Karpas-422 (cell line): ENCODE measurements around the gene KCNG2. TPM values are rescaled to one million over a fixed set of nuclear protein-coding genes. Genes with fewer than 3 reads are reported as not detected.

Experiments used
- DNase-seq: peaks from one replicate; pipeline ENCODE4 v3.0.0-alpha.2; 2015
- H2AFZ ChIP-seq: fragments of 200-600 bp; sonication (generic); 2 replicates; pipeline ENCODE4 v1.6.1; 2014; ENCODE audit warnings: antibody characterized with exemption, low read length, mixed read lengths
- H3K27ac ChIP-seq: fragments of 200-600 bp; sonication (generic); 2 replicates; pipeline ENCODE4 v1.5.1; 2014; ENCODE audit warnings: mild to moderate bottlenecking, low read length, moderate library complexity
- H3K27me3 ChIP-seq: fragments of 200-600 bp; sonication (generic); 2 replicates; pipeline ENCODE4 v1.6.1; 2014; ENCODE audit warnings: low read length, mixed read lengths
- H3K36me3 ChIP-seq: fragments of 200-600 bp; sonication (generic); 2 replicates; pipeline ENCODE4 v1.6.1; 2014; ENCODE audit warnings: low read length, mixed read lengths; ENCODE audit not compliant: insufficient read depth
- H3K4me1 ChIP-seq: fragments of 200-600 bp; sonication (generic); 2 replicates; pipeline ENCODE4 v1.6.1; 2014; ENCODE audit warnings: mild to moderate bottlenecking, low read length, mixed read lengths
- H3K4me2 ChIP-seq: fragments of 200-600 bp; sonication (generic); 2 replicates; pipeline ENCODE4 v1.6.1; 2014; ENCODE audit warnings: low read length, low read depth, mild to moderate bottlenecking; ENCODE audit not compliant: poor library complexity, severe bottlenecking
- H3K4me3 ChIP-seq: fragments of 200-600 bp; sonication (generic); 2 replicates; pipeline ENCODE4 v1.5.1; 2014; ENCODE audit warnings: mild to moderate bottlenecking, antibody characterized with exemption, low read length, mixed read lengths
- H3K79me2 ChIP-seq: fragments of 200-600 bp; sonication (generic); 2 replicates; pipeline ENCODE4 v1.6.1; 2014; ENCODE audit warnings: mild to moderate bottlenecking, low read length, mixed read lengths
- H3K9ac ChIP-seq: fragments of 200-600 bp; sonication (generic); 2 replicates; pipeline ENCODE4 v1.6.0; 2014; ENCODE audit warnings: low read length
- H3K9me2 ChIP-seq: fragments of 200-600 bp; sonication (generic), shearing (Covaris generic); replicated peaks from 2 replicates; pipeline ENCODE4 v1.6.0; 2014; ENCODE audit warnings: mild to moderate bottlenecking, low read length, moderate library complexity; ENCODE audit not compliant: insufficient read depth
- H3K9me3 ChIP-seq: fragments of 300-700, 200-600 bp; sonication (generic); 2 replicates; pipeline ENCODE4 v1.6.1; 2014; ENCODE audit warnings: low read length, mixed read lengths
- H4K20me1 ChIP-seq: fragments of 200-600 bp; sonication (generic); 2 replicates; pipeline ENCODE4 v1.6.1; 2014; ENCODE audit warnings: mild to moderate bottlenecking, antibody characterized with exemption, low read length, low read depth; ENCODE audit not compliant: insufficient read depth
- total RNA-seq: library from RNA; depleted of rRNA; stranded (reverse); fragments of >200 nt; shearing (Covaris generic); gene quantifications from 2 replicates; pipeline ENCODE4 v1.2.3, GENCODE V29; 2014; ENCODE audit warnings: low replicate concordance

KCNG2 gene
- total RNA-seq, 1 experiment from 2014 or later = not detected

- H3K27me3 ChIP-seq = no peaks in the 10 kb centered on the region
- H3K9me2 ChIP-seq = no peaks in the 10 kb centered on the region
- no peaks in the 10 kb centered on the region for H4K20me1 ChIP-seq
- no peak overlapping the region for H3K4me2 ChIP-seq
- H3K27ac ChIP-seq = no peak overlapping the region
- no peak overlapping the region for H3K9ac ChIP-seq
- no peak overlapping the region for H2AFZ ChIP-seq
- no peaks in the 10 kb centered on the region for H3K36me3 ChIP-seq
- peaks cover 67% of the 10 kb centered on the region for H3K9me3 ChIP-seq
- no peaks in the 10 kb centered on the region for H3K4me1 ChIP-seq
- no peak for DNase-seq
- H3K4me3 ChIP-seq = no peak overlapping the region
- no peaks in the 10 kb centered on the region for H3K79me2 ChIP-seq
Observed at GRCh38 chr18:79890674-79891073, 92.9 kb downstream of the KCNG2 start.

- no peaks in the 10 kb centered on the region for H3K27me3 ChIP-seq
- no peak for DNase-seq
- H3K27ac ChIP-seq = no peak overlapping the region
Observed at GRCh38 chr18:79896738-79897137, 99.0 kb downstream of the KCNG2 start.

DNA sequence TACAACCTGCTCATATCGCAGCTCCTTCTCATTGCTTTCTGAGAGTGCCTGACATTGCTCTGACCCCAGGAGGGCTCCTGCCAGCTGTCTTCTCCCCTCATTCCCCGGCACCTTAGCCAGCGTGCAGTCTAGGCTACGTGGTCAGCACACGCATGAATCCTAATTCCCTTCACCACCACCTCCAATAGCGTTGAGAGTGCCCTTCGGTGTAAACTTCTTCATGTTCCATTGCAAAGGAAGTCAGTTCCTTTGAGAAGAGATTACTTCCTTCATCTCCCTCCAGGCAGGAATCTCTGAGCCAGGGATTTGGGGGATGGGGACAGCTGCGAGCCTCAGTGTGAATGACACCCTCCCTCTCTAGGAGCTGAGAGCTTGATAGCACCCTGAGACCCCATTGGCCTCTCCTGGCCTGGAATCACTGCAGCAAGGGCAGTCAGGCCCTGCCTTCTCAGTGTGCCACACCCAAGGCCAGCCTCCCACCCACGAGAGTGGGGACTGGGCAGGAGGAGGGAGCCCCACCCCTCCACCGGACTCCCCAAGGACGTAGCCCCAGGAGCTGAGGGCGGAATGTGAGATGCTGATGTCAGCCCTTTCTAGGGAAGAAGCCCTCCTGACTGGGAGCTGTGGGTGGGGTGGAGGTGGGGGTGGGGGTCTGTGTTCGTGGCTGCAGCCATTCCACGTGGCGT lies 100.3 kb downstream of the KCNG2 start:
- Histone ChIP-seq H3K9me3 (peaks cover 87% of the 10 kb centered on the region), H2AFZ (no peak overlapping the region), H4K20me1 (no peaks in the 10 kb centered on the region), H3K27ac (no peak overlapping the region), H3K4me1 (no peaks in the 10 kb centered on the region), H3K9me2 (no peaks in the 10 kb centered on the region), H3K4me3 (no peak overlapping the region), H3K79me2 (no peaks in the 10 kb centered on the region), H3K27me3 (no peaks in the 10 kb centered on the region), H3K36me3 (peaks cover 31% of the 10 kb centered on the region), H3K4me2 (no peak overlapping the region), H3K9ac (no peak overlapping the region)
- no peak for DNase-seq

More at GRCh38 chr18:79896738-79897137, 99.0 kb downstream of the KCNG2 start:
- no peak overlapping the region for H3K4me3 ChIP-seq
- no peak overlapping the region for H2AFZ ChIP-seq
- H3K9me2 ChIP-seq = no peaks in the 10 kb centered on the region
- no peaks in the 10 kb centered on the region for H3K79me2 ChIP-seq
- no peak overlapping the region for H3K4me2 ChIP-seq
- peaks cover 91% of the 10 kb centered on the region for H3K9me3 ChIP-seq
- H3K36me3 ChIP-seq = peaks cover 17% of the 10 kb centered on the region
- no peak overlapping the region for H3K9ac ChIP-seq
- no peaks in the 10 kb centered on the region for H3K4me1 ChIP-seq
- no peaks in the 10 kb centered on the region for H4K20me1 ChIP-seq

GRCh38 chr18:79898952-79899608 lies 101.3 kb downstream of the KCNG2 start:
- Histone ChIP-seq H3K36me3 (peaks cover 41% of the 10 kb centered on the region), H3K9me3 (peaks cover 83% of the 10 kb centered on the region)
- no peak for DNase-seq

DNA sequence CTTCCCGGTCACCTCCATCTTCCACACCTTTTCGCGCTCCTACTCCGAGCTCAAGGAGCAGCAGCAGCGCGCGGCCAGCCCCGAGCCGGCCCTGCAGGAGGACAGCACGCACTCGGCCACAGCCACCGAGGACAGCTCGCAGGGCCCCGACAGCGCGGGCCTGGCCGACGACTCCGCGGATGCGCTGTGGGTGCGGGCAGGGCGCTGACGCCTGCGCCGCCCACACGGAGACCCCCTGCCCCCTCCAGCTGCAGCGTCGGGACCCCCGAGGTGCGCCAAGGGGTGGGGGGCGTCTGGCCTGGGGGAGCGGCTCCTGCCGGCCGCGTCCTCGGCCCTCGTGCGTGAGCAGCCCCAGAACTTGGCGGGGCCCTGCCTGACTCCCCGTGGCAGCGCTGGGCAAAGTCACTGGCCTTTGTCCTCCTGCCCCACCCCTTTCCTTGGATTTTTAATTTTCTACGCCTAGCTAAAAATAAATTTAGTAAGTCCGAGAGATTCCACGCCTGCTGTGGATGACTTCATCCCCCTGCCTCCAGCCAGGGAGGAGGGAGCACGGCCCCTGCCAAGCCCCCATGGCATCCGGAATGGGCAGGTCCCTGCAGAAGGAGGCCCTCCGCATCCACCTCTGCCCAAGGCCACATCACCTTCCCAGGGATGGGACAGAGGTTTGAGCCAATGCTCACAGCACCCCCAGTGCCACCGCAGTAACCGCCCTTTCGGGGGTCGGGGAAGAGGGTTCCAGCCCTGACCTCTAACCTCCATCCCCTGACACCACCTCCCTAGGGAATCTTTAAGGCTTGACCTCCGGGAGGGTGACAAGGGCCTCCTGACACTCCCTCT lies 102.1 kb downstream of the KCNG2 start:
- Histone ChIP-seq H3K79me2 (no peaks in the 10 kb centered on the region), H2AFZ (no peak overlapping the region), H3K9me2 (no peaks in the 10 kb centered on the region), H4K20me1 (no peaks in the 10 kb centered on the region), H3K36me3 (peaks cover 48% of the 10 kb centered on the region), H3K4me1 (no peaks in the 10 kb centered on the region), H3K4me2 (no peak overlapping the region), H3K4me3 (no peak overlapping the region), H3K9ac (no peak overlapping the region), H3K9me3 (peaks cover 83% of the 10 kb centered on the region), H3K27me3 (no peaks in the 10 kb centered on the region), H3K27ac (no peak overlapping the region)
- no peak for DNase-seq

More at GRCh38 chr18:79898952-79899608, 101.3 kb downstream of the KCNG2 start:
- H3K27me3 ChIP-seq = no peaks in the 10 kb centered on the region
- no peak overlapping the region for H3K9ac ChIP-seq
- no peak overlapping the region for H2AFZ ChIP-seq
- no peaks in the 10 kb centered on the region for H3K79me2 ChIP-seq
- no peak overlapping the region for H3K27ac ChIP-seq
- no peaks in the 10 kb centered on the region for H3K4me1 ChIP-seq
- H3K9me2 ChIP-seq = no peaks in the 10 kb centered on the region
- H3K4me2 ChIP-seq = no peak overlapping the region
- H4K20me1 ChIP-seq = no peaks in the 10 kb centered on the region
- no peak overlapping the region for H3K4me3 ChIP-seq

GRCh38 chr18:79900610-79901570 lies 103.2 kb downstream of the KCNG2 start:
- Histone ChIP-seq H3K27ac (no peak overlapping the region), H3K4me3 (no peak overlapping the region), H3K4me2 (no peak overlapping the region), H3K27me3 (no peaks in the 10 kb centered on the region), H3K9ac (no peak overlapping the region), H3K36me3 (peaks cover 49% of the 10 kb centered on the region), H3K79me2 (no peaks in the 10 kb centered on the region), H3K9me3 (peaks cover 75% of the 10 kb centered on the region), H3K4me1 (no peaks in the 10 kb centered on the region), H3K9me2 (no peaks in the 10 kb centered on the region), H4K20me1 (no peaks in the 10 kb centered on the region), H2AFZ (no peak overlapping the region)
- DNase-seq = no peak

DNA sequence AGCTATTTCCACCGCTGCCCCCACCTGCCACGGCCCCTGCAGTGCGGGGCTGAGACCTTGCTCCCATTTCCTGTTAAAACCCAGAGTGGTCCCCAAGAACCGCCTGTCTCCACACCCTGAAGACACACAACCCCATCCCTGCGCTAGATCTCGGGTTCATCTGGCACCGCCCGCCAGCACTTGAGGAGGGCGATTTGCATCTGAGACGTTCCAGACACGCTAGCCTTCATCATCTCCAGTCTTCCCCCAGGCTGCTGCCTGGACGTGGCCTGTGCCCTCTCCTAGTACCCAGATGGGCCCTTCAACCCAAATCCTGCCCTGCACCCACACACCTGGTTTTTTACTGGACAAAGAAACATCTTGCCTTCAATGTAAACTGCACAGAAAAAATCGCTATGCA lies 103.9 kb downstream of the KCNG2 start:
- Histone ChIP-seq H3K36me3 (peaks cover 54% of the 10 kb centered on the region), H3K79me2 (no peaks in the 10 kb centered on the region), H3K27me3 (no peaks in the 10 kb centered on the region), H3K9me2 (no peaks in the 10 kb centered on the region), H4K20me1 (no peaks in the 10 kb centered on the region), H3K27ac (no peak overlapping the region), H3K4me2 (no peak overlapping the region), H3K9me3 (peaks cover 70% of the 10 kb centered on the region), H2AFZ (no peak overlapping the region), H3K9ac (no peak overlapping the region), H3K4me1 (no peaks in the 10 kb centered on the region), H3K4me3 (no peak overlapping the region)
- DNase-seq = no peak
